Myometrial cell (primary cell): ENCODE data around the gene TMEM200C. TPM values are rescaled to one million over a fixed set of nuclear protein-coding genes. Genes with fewer than 3 reads are reported as not detected.

ENCODE experiments used
- total RNA-seq: library from RNA; depleted of rRNA; stranded (reverse); fragments of >200 nt; gene quantifications from 2 replicates; pipeline ENCODE4 v1.2.3, GENCODE V29; 2015

TMEM200C gene
- not detected in 2 replicates for total RNA-seq

GRCh38 chr18:5895299-5895875 lies at the start of gene TMEM200C:
Gene TMEM200C (minus strand): TSS chr18:5895522. CDS start chr18:5892063, 3,459 bp downstream.

